ENCODE measurements around the gene TGM2. TPM values are rescaled to one million over a fixed set of nuclear protein-coding genes. Genes with fewer than 3 reads are reported as not detected.
A peak's percentile ranks its signal among the peaks of the same experiment; 100 is the strongest.

The TGM2 gene
- total and polyA plus RNA-seq, 9 of the 15 experiments (the other 6 are each of a cell fraction or from before 2014, with no cell fraction given) = 5.5 to 78.5 (median 37.6) TPM

DNA sequence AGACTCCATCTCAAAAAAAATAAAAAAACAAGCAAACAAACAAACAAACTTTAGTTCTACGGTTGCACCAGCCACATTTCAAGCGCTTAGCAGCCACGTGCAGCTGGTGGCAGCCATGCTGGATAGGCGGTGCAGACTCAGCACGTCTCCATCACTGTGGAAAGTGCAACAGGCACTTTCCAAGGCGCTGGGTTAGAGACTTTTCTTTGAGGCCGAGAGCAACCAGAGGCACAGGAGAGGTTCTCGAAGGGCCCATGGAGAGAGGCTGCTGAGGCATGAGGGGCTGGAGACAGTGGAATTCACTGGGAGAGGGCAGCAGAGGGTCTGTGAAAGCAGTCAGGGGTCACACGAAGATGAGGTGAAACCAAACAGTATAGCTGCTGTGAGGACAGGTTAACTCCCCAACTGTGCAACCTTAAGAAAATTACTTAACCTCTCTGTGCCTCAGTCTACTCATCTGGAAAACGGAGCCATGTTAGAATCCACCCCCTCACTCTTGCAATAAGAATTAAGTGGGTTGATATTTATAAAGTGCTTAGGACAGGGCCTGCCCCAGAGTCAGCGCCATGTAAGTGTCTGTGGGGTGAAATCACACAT, 27.5 kb downstream of the TGM2 start:
- H3K36me3 ChIP-seq (ENCODE audit: control insufficient read depth, insufficient read depth, low read length) = peaks cover 80% of the 10 kb centered on the region; the same call in 2 of the 3 replicates
- no peak overlapping the region for H3K4me2 ChIP-seq (ENCODE audit: insufficient read depth, low read length)
- H3K9me1 ChIP-seq (ENCODE audit: control insufficient read depth, insufficient read depth, low read length) = no peaks in the 10 kb centered on the region
- no peak overlapping the region for H2AFZ ChIP-seq (ENCODE audit: low read depth, low read length)
- no peak overlapping the region for H3K4me3 ChIP-seq
- H3K9ac ChIP-seq (ENCODE audit: insufficient read depth in 1 of 2, low read depth in 2 of 2, low read length in 2 of 2) = no peak overlapping the region
- H3K9me3 ChIP-seq (replicated peaks; ENCODE audit: control insufficient read depth, insufficient read depth, low read depth, low read length) = no peaks in the 10 kb centered on the region
- no peak for ATAC-seq
- no peak overlapping the region for H3K27ac ChIP-seq (ENCODE audit: extremely low read depth, low read depth, low read length)
- in situ Hi-C loops (cut with MboI) = no loop called here
- no TSS peak for BruUV-seq (replicated peaks)
- no peak for FAIRE-seq
- peak; percentile 90 for TF ChIP-seq RBM25 (IDR thresholded peaks at IDR 0.05; ENCODE audit: low read depth, low read length, severe bottlenecking)
- no peak for TF ChIP-seq TCF7 (IDR thresholded peaks at IDR 0.05; ENCODE audit: borderline replicate concordance)
- TF ChIP-seq MAZ (CRISPR knock-in tag; conservative IDR thresholded peaks at IDR 0.05 in 1 of 2, IDR thresholded peaks at IDR 0.05 in 1 of 2) = no peak
- TF ChIP-seq SMARCA5 (IDR thresholded peaks at IDR 0.05) = peak; percentile 39; the same call in 1 of the 2 replicates
- TF ChIP-seq, protein P1, sequence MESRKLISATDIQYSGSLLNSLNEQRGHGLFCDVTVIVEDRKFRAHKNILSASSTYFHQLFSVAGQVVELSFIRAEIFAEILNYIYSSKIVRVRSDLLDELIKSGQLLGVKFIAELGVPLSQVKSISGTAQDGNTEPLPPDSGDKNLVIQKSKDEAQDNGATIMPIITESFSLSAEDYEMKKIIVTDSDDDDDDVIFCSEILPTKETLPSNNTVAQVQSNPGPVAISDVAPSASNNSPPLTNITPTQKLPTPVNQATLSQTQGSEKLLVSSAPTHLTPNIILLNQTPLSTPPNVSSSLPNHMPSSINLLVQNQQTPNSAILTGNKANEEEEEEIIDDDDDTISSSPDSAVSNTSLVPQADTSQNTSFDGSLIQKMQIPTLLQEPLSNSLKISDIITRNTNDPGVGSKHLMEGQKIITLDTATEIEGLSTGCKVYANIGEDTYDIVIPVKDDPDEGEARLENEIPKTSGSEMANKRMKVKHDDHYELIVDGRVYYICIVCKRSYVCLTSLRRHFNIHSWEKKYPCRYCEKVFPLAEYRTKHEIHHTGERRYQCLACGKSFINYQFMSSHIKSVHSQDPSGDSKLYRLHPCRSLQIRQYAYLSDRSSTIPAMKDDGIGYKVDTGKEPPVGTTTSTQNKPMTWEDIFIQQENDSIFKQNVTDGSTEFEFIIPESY (CRISPR knock-in tag; IDR thresholded peaks at IDR 0.05) = 0 out of 2 replicates have a peak, but pooled peaks have one; percentile 22
- TF ChIP-seq BCOR (IDR thresholded peaks at IDR 0.05) = peak; percentile 88
- no peak for TF ChIP-seq SREBF2 (CRISPR knock-in tag; IDR thresholded peaks at IDR 0.05)
- TF ChIP-seq ZFP36 (IDR thresholded peaks at IDR 0.05; ENCODE audit: low read depth, low read length, partially characterized antibody) = peak; percentile 54
- TF ChIP-seq ILK (tag; IDR thresholded peaks at IDR 0.05; ENCODE audit: borderline replicate concordance, low read depth) = no peak
- peak; percentile 28 to 43; a peak in 3 of 4 replicates for TF ChIP-seq KDM1A (IDR thresholded peaks at IDR 0.05)
- peak; percentile 65; the same call in 1 of the 2 replicates for TF ChIP-seq ADNP (tag; IDR thresholded peaks at IDR 0.05)
- TF ChIP-seq NR3C1 (CRISPR knock-in tag; IDR thresholded peaks at IDR 0.05) = no peak
- no peak for TF ChIP-seq SAFB2 (IDR thresholded peaks at IDR 0.05; ENCODE audit: borderline replicate concordance, low read depth, low read length, severe bottlenecking)
- no peak for TF ChIP-seq CC2D1A (IDR thresholded peaks at IDR 0.05)
- 0 out of 2 replicates have a peak, but pooled peaks have one; percentile 23 for TF ChIP-seq CBX1 (IDR thresholded peaks at IDR 0.05; ENCODE audit: low read depth)
- DNase-seq (ENCODE audit: extremely low read depth in 1 of 4, low spot score in 3 of 4) = no peak
- CTCF ChIA-PET (ENCODE audit: low intra/inter-chr PET ratio) = no interaction called here
- intact Hi-C loops (cut with micrococcal nuclease) = no loop called here
- H3K27me3 ChIP-seq (ENCODE audit: control insufficient read depth in 2 of 2, insufficient read depth in 2 of 2, low read length in 2 of 2) = no peaks in the 10 kb centered on the region
- POLR2A ChIA-PET = interaction anchor here (0.7 to 3.7 kb wide), 4 partner anchors 10 to 24 kb away, joined by 3 to 13 read pairs (median 3); no protein-coding TSS in a partner anchor
- peaks cover 22 to 36% of the 10 kb centered on the region in 2 experiments for H3K4me1 ChIP-seq (replicated peaks in 1 of 2; ENCODE audit: control insufficient read depth in 2 of 2, insufficient read depth in 2 of 2, low read length in 2 of 2)
- H3K79me2 ChIP-seq (ENCODE audit: control insufficient read depth, insufficient read depth, low read length) = no peaks in the 10 kb centered on the region
- 86% methylated on average over 11 of the region's 11 CpGs for WGBS (ENCODE audit: insufficient coverage, low coverage, missing lambda C conversion rate)
- 0 out of 2 replicates have a peak, but pooled peaks cover 5% of the 10 kb centered on the region for H4K20me1 ChIP-seq (replicated peaks; ENCODE audit: control insufficient read depth, insufficient read depth, low read length)
